Astrocyte of the spinal cord (primary cell): Measurements from ENCODE around the gene TRNP1.

ENCODE experiments used
- DNase-seq: peaks from one replicate; pipeline ENCODE4 v3.0.0; 2011; ENCODE audit warnings: low read depth, low spot score
- H3K4me3 ChIP-seq: 2 replicates; pipeline ENCODE4 v1.5.1; 2011; ENCODE audit warnings: low read depth, mild to moderate bottlenecking, low read length, moderate library complexity
- in situ Hi-C: cut with HindIII; loops from 2 replicates; pipeline ENCODE4 v1.10.0; 2017; ENCODE audit warnings: low sequenced_read_pairs
- TF ChIP-seq, protein P1 (sequence below): IDR thresholded peaks from 2 replicates; pipeline ENCODE4 v1.5.1; 2012; ENCODE audit warnings: low read depth, mild to moderate bottlenecking, low read length, inconsistent platforms

TRNP1 gene

GRCh38 chr1:27005648-27006496 is 12.4 kb downstream of the TRNP1 start:
- TF ChIP-seq, protein P1, sequence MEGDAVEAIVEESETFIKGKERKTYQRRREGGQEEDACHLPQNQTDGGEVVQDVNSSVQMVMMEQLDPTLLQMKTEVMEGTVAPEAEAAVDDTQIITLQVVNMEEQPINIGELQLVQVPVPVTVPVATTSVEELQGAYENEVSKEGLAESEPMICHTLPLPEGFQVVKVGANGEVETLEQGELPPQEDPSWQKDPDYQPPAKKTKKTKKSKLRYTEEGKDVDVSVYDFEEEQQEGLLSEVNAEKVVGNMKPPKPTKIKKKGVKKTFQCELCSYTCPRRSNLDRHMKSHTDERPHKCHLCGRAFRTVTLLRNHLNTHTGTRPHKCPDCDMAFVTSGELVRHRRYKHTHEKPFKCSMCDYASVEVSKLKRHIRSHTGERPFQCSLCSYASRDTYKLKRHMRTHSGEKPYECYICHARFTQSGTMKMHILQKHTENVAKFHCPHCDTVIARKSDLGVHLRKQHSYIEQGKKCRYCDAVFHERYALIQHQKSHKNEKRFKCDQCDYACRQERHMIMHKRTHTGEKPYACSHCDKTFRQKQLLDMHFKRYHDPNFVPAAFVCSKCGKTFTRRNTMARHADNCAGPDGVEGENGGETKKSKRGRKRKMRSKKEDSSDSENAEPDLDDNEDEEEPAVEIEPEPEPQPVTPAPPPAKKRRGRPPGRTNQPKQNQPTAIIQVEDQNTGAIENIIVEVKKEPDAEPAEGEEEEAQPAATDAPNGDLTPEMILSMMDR: no peak
- in situ Hi-C loops: no loop called here
- H3K4me3 ChIP-seq: no peak overlapping the region
- no peak for DNase-seq

DNA sequence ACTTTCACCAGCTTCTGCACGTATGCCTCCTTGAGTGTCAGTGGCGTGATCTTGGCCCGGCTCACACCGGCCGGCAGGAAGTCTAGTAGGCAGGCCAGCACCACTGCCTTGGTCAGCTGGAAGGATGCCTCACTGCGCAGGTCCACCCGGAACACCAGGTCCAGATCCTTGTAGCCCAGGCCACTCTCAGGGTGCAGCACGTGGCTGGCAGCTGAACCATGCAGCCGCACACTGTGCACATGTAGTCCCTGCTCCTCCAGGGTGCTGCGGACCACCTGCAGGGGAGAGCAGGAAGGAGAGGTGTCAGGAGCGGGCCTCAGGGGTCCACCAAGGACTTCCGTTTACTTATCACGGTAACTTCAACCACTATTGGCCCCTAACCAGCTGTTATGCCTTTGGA is 13.2 kb downstream of the TRNP1 start:
- in situ Hi-C loops: no loop called here
- no peak for DNase-seq
- H3K4me3 ChIP-seq: no peak overlapping the region
- TF ChIP-seq, protein P1: no peak

DNA sequence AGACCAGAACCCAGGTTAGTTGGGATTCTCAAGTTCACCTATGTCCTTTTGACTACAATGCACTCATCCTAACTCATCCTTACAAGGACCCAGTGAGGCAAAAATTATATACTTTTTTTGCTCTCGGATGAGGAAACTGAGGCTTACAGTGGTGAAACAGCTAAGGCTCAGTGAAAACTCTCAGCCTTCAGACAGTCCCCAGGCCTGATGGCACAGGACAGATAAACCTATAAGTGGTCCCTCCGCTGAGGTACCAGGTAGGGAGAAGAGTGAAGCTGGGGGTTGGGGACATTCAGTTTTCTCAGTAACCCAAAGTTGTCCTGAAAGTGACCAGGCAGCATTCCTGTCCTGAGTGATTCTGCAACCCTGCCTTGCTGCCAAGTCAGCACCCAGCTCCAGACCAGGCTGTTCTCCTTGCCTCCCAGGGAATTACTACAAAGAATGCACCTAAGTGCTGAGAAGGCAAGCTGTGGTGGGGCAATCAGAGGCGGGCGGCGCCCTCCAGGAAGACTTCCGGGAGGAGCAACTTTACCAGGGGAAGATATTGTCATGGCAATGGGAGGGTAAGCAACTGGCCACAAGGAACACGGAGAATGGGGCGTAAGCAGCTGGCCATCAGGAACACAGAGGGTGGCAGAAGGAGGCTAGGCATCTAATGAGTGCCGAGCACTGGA is 14.6 kb downstream of the TRNP1 start:
- in situ Hi-C loops: no loop called here
- no peak overlapping the region for H3K4me3 ChIP-seq
- TF ChIP-seq, protein P1: no peak
- DNase-seq: no peak

GRCh38 chr1:27009601-27010197 is 16.2 kb downstream of the TRNP1 start:
- no peak for DNase-seq
- in situ Hi-C loops: no loop called here
- no peak overlapping the region for H3K4me3 ChIP-seq
- TF ChIP-seq, protein P1: no peak

- DNase-seq: no peak
- in situ Hi-C loops: no loop called here
- TF ChIP-seq, protein P1: no peak
- H3K4me3 ChIP-seq: no peak overlapping the region
Measured at GRCh38 chr1:27010226-27010994, 16.9 kb downstream of the TRNP1 start.
